ENCODE data around the gene PI4KA. TPM values are rescaled to one million over a fixed set of nuclear protein-coding genes. Genes with fewer than 3 reads are reported as not detected.

The PI4KA gene
- total RNA-seq: 10 to 100 TPM; 67.3 to 92.9 (median 76.5) TPM

GRCh38 chr22:20858615-20859416 lies at the start of gene PI4KA, which contains the start of gene SNAP29:
TSS of gene PI4KA (minus strand) at chr22:20858811. CDS start at chr22:20858725, 86 bp downstream.
TSS of gene SNAP29 (plus strand) at chr22:20859007. CDS start at chr22:20859111, 104 bp downstream.
- no peak for TF ChIP-seq CTCF (IDR thresholded peaks at IDR 0.05; ENCODE audit: low read depth)

- TF ChIP-seq CTCF (IDR thresholded peaks at IDR 0.05; ENCODE audit: low read depth): no peak
Measured at GRCh38 chr22:20906387-20906767, 47.8 kb upstream of the PI4KA start.

GRCh38 chr22:20905415-20906386 lies 47.1 kb upstream of the PI4KA start:
- TF ChIP-seq CTCF (IDR thresholded peaks at IDR 0.05; ENCODE audit: low read depth): no peak

GRCh38 chr22:20904980-20905355 lies 46.4 kb upstream of the PI4KA start:
- TF ChIP-seq CTCF (IDR thresholded peaks at IDR 0.05; ENCODE audit: low read depth): no peak

- no peak for TF ChIP-seq CTCF (IDR thresholded peaks at IDR 0.05; ENCODE audit: low read depth)
Measured at GRCh38 chr22:20904008-20904979, 45.7 kb upstream of the PI4KA start.

- no peak for TF ChIP-seq CTCF (IDR thresholded peaks at IDR 0.05; ENCODE audit: low read depth)
Measured at GRCh38 chr22:20903093-20903492, 44.5 kb upstream of the PI4KA start.

Data from subcutaneous adipose tissue (tissue), 4 donors.